GM18517 (cell line): ENCODE measurements around the gene TSPAN13.

Experiments used
- ATAC-seq: cut with Tn5 transposase; IDR thresholded peaks from one replicate; pipeline ENCODE4 v1.9.1; 2021; ENCODE audit warnings: mild to moderate bottlenecking, moderate library complexity; ENCODE audit not compliant: unreplicated experiment

The TSPAN13 gene

GRCh38 chr7:16753102-16753931 lies at the start of gene TSPAN13:
Gene TSPAN13 (plus strand): TSS chr7:16753755. CDS start chr7:16753968, 213 bp downstream.
- ATAC-seq: no peak

- no peak for ATAC-seq
Measured at GRCh38 chr7:16708511-16708910, 45.0 kb upstream of the TSPAN13 start.

- no peak for ATAC-seq
Measured at GRCh38 chr7:16708980-16709379, 44.6 kb upstream of the TSPAN13 start.

GRCh38 chr7:16710651-16711050 lies 42.9 kb upstream of the TSPAN13 start:
- ATAC-seq: no peak

GRCh38 chr7:16711730-16712129 lies 41.8 kb upstream of the TSPAN13 start:
- ATAC-seq: no peak

GRCh38 chr7:16712916-16713315 lies 40.6 kb upstream of the TSPAN13 start:
- ATAC-seq: no peak

GRCh38 chr7:16715928-16716327 lies 37.6 kb upstream of the TSPAN13 start:
- ATAC-seq: no peak

- no peak for ATAC-seq
Measured at GRCh38 chr7:16718111-16718656, 35.4 kb upstream of the TSPAN13 start.

- no peak for ATAC-seq
Measured at GRCh38 chr7:16719699-16720098, 33.9 kb upstream of the TSPAN13 start.

GRCh38 chr7:16721541-16721940 lies 32.0 kb upstream of the TSPAN13 start:
- ATAC-seq: no peak

- no peak for ATAC-seq
Measured at GRCh38 chr7:16724344-16724743, 29.2 kb upstream of the TSPAN13 start.

- no peak for ATAC-seq
Measured at GRCh38 chr7:16726189-16726588, 27.4 kb upstream of the TSPAN13 start.

- ATAC-seq: no peak
Measured at GRCh38 chr7:16727736-16728135, 25.8 kb upstream of the TSPAN13 start.

- ATAC-seq: no peak
Measured at GRCh38 chr7:16728811-16729210, 24.7 kb upstream of the TSPAN13 start.

GRCh38 chr7:16729541-16729940 lies 24.0 kb upstream of the TSPAN13 start:
- ATAC-seq: no peak

GRCh38 chr7:16730937-16731336 lies 22.6 kb upstream of the TSPAN13 start:
- ATAC-seq: no peak

- no peak for ATAC-seq
Measured at GRCh38 chr7:16732828-16733227, 20.7 kb upstream of the TSPAN13 start.

GRCh38 chr7:16734148-16734726 lies 19.3 kb upstream of the TSPAN13 start:
- no peak for ATAC-seq

GRCh38 chr7:16735020-16735419 lies 18.5 kb upstream of the TSPAN13 start:
- no peak for ATAC-seq

GRCh38 chr7:16738011-16738688 lies 15.4 kb upstream of the TSPAN13 start:
- no peak for ATAC-seq

- ATAC-seq: no peak
Measured at GRCh38 chr7:16739863-16740622, 13.5 kb upstream of the TSPAN13 start.
